RKO (cell line): ENCODE data around the gene TMC2.
"Not testable (repeated sequence)": the region's sequence is repeated elsewhere in the genome, so short reads cannot be mapped to it uniquely, and the experiment has no call there.

Experiments used
- DNase-seq: peaks from one replicate; pipeline ENCODE4 v3.0.0-alpha.2; 2016; ENCODE audit warnings: low spot score

Gene TMC2

GRCh38 chr20:2526218-2526583, 10.2 kb upstream of the TMC2 start:
- DNase-seq: not testable (repeated sequence)

- no peak for DNase-seq
Measured at GRCh38 chr20:2527762-2528161, 8.6 kb upstream of the TMC2 start.

- DNase-seq: no peak
Measured at GRCh38 chr20:2528671-2529271, 7.6 kb upstream of the TMC2 start.

- DNase-seq: no peak
Measured at GRCh38 chr20:2533118-2533517, 3.3 kb upstream of the TMC2 start.

DNA sequence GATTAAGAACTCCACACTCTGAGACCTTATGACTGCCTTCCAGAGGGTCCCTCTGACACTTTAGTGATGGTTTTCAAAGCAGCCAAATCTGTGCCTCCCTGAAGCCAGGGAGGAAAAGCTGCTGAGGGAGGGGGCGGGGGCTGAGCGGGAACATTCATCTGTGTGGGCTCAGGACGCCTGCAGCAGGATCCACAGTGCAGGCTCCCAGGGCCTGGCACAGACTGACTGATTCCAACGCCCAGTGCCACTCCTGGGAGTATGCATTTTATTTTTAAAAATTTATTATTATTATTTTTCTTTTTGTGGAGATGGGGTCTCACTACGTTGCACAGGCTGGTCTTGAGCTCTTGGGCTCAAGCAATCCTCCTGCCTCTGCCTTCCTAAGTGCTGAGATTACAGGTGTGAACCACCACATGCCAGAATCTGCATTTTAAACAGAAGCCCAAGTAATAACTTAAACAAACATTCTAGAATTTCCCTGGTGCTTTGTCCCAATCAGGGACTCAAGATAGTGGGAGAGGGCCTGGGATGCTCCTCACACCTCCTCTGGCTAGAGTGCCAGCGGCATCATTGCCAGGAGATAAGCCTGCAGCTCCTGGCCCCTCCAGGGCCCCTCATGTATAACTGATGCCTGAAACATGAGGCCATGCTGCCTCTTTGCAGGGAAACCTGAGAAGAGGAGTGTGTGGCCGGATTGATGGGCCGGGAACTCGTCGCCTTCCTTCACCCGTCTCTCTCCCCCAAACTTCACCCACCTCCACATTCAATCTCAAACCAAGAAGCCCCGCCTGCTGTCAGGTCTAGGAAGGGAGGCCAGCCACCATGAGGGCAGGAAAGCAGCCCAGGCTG, 438 bp upstream of the TMC2 start:
- DNase-seq: no peak

DNA sequence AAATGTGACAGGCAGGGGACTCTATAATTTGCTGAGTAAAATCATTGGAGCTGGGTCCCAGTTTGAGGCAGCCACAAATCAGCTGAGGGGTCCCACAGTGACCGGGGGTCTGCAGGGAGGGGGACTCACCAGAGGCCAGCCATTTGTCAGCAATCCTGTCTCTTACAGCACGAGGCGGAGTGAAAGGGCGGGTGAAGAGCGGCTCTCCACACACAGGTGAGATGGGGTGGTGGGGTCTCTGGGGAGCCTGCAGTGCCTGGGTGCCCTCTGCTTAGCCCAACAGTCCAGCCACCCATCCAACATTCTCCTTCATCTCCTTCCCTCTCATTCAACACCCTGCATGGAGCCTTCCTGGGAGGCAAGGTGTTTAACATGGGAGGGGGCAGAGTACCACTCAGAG, 728 bp downstream of the TMC2 start:
- no peak for DNase-seq

DNA sequence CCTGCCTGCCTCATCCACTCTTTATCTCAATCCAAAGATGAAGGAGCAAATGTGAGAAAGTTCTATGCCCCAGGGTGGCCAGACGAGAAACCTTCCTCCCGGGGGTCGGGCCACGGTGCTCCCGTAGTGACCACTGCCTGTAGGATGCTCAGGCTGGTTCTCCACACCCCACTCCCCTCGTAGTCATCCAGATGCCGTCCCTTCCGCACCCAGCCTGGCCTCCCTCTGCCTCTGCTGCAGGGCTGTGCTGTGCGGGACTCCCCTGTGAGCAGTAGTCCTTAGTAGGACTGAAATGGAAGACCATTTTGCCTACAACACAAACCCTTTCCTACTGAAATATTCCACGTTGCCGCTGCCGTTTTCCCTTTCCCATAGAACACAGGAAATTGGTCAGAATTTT, 2.0 kb downstream of the TMC2 start:
- DNase-seq: no peak

DNA sequence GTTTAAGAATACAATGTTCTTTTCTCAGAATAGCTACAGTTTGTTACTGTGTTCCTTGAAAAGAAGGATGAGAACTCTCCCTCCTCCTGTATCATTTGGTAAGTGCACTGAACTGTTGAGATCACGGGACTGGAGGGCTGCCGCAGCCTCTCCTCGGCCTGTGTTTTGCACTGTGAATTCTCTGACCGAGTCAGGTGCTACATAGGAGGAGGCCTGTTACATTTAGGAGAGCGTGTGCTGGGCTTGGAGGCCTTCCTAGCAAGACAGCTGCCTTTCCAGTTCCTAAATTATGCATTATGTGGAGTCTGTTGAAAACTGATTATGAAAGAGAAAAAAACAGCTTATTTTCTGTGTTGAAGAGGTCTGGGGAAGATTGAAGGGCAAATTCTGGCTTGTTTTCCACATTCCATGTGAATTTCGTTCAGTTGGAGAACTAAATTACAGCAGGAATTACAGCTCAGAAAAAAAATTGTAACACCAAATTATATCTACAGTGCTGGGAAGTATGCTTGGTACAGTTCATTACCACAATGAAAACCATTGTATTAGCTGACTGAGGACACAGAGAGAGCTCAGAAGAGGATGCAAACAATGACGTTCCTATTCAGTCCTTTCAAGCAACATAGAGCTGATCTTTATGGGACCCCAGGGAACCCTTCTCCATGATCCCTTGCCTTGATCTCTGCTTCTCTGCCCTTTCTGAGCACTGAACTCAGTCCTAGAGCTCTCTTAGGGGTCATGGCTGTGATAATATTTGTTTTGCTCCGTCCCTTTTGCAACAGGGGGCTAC, 2.8 kb downstream of the TMC2 start:
- DNase-seq: no peak

GRCh38 chr20:2541940-2542339, 5.6 kb downstream of the TMC2 start:
- DNase-seq: no peak

GRCh38 chr20:2542361-2542760, 6.0 kb downstream of the TMC2 start:
- DNase-seq: no peak

DNA sequence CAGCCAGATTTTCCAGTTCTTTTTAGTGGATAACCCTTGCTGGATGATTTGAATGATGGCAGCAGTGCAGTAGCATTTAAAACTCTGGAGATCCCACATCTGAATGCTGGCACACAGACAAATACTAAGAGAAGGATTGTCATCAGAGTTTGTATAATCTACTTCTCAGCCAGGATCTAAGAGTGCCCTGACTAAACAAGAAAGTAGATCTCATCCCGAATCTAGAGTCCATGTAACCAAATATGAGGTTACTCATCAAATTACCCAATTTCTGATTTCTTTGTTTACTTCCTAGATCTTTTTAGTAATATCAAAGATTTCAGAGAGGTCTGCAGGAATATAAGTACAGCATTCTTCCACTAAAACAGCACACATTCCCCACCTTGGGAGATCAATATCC, 7.8 kb downstream of the TMC2 start:
- DNase-seq: no peak

- no peak for DNase-seq
Measured at GRCh38 chr20:2545594-2545993, 9.2 kb downstream of the TMC2 start.

DNA sequence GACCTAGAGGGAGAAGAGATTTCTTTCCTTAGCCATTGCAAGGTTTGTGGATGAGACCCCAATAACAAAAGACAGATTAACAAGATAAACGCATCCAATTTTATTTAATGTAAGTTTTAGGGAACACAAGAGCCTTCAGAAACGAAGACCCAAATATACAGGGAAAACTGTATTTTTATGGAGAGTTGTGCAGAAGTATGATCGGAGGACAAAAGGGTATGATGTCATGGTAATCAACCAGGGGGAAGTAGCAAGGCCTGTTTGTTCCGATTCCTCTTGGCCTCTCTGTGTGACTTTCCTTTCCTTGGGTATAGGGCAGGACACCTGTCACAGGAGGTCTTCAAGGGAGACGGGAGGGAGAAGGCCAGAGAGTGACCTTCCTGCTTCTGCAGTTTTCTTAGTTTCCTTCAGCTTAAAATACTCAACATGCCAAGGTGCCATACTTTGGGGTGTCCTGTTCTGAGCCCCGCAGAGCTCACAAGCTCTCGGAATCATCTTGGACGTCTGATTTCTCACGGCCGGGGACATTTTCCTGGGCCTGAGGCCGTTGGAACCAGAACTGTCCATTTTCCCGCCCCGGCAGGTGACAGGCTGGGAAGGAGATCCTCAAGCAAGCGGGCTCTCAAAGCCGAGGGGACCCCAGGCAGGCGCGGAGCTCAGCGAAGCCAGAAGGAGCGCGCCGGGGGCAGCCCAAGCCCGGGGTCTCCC, 21.7 kb downstream of the TMC2 start:
- no peak for DNase-seq

DNA sequence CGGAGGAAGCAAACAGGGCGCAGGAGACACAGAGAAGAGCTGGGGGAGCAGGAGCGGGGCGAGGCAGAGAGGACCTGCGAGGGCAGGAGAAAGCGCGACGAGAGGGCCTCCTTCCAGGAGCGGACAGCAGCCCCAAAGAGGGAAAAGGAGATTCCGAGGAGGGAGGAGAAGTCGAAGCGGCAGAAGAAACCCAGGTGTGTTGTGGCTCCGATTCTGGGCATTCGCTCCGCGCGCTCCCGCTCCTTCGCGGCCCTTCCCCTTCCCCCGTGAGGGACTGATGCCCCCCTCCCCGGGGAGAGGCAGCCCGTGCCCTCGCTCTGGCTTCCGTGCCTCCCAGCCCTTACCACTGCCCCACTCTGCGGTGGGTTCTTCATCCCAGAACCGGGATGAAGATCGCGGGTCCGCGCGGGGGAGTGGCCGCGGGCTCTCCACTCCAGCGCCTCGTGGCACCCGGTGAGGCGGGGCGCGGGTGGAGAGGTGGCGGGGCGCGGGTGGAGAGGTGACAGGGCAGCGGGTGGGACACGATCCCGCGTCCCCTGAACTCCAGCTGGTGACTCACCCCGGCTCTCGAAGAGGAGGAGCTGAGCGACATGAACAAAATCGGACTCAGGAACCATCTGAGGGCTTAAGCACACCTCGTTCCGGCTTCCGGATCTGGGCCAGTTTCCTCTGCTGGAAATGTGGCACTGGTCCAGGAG, 22.4 kb downstream of the TMC2 start:
- no peak for DNase-seq

- DNase-seq: no peak
Measured at GRCh38 chr20:2559279-2559626, 22.9 kb downstream of the TMC2 start.

- DNase-seq: no peak
Measured at GRCh38 chr20:2559651-2560050, 23.3 kb downstream of the TMC2 start.

- DNase-seq: no peak
Measured at GRCh38 chr20:2563116-2563515, 26.7 kb downstream of the TMC2 start.

DNA sequence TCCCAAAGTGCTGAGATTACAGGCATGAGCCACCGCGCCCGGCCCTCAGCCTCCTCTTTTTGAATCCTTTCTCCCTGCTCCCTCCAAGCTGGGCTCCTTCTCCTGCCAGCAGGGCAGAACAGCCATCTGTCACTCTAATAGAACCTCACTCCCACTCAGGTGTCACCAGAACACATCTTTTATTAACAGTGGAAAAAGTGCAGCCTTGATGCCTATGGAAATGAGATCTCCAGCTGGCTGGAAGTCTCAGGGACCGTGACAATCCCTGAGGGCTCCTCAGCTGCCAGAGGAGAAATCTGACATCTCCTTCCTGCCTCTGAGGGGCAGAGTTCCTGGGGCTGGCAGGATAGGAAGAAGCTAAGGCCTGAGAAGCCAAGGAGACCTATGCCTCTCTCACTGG, 28.0 kb downstream of the TMC2 start:
- DNase-seq: no peak

GRCh38 chr20:2575682-2576081, 39.3 kb downstream of the TMC2 start:
- DNase-seq: no peak

DNA sequence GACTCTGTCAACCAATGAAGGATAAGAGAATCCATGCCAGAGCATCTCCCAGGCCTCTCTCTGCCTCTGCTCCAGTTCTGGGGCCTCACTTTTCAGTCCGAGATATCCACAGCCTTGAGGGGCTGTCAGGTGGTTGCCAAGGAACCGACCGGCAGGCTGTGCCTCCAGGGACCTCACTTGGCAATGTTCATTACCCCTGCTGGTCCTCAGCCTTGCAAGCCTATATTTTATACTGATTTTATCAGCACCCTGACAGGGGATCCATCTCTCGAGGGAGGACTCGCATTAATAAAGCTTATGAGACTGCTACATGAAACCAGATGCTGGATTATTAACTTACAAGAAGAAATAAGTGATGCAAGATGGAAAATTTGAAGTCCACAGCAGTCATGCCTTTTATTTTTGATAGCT, 39.9 kb downstream of the TMC2 start:
- no peak for DNase-seq

GRCh38 chr20:2578475-2579192, 42.3 kb downstream of the TMC2 start:
- no peak for DNase-seq
